ENCODE results near the gene VDAC1.
"Not testable (repeated sequence)": the region's sequence is repeated elsewhere in the genome, so short reads cannot be mapped to it uniquely, and the experiment has no call there.

VDAC1 gene

GRCh38 chr5:133963493-133964128 is 41.2 kb downstream of the VDAC1 start:
- DNase-seq (ENCODE audit: low spot score), result no peak
- TF ChIP-seq CTCF (IDR thresholded peaks at IDR 0.05; ENCODE audit: extremely low read depth, missing control alignments), result no peak

- no peak for DNase-seq (ENCODE audit: low spot score)
- no peak for TF ChIP-seq CTCF (IDR thresholded peaks at IDR 0.05; ENCODE audit: extremely low read depth, missing control alignments)
Observed at GRCh38 chr5:133962801-133963476, 41.8 kb downstream of the VDAC1 start.

GRCh38 chr5:133962131-133962530 is 42.6 kb downstream of the VDAC1 start:
- TF ChIP-seq CTCF (IDR thresholded peaks at IDR 0.05; ENCODE audit: extremely low read depth, missing control alignments), result no peak

GRCh38 chr5:133959643-133960042 is 45.1 kb downstream of the VDAC1 start:
- TF ChIP-seq CTCF (IDR thresholded peaks at IDR 0.05; ENCODE audit: extremely low read depth, missing control alignments), result no peak
- no peak for DNase-seq (ENCODE audit: low spot score)

More at GRCh38 chr5:133962131-133962530, 42.6 kb downstream of the VDAC1 start:
- no peak for DNase-seq (ENCODE audit: low spot score)

- no peak for TF ChIP-seq CTCF (IDR thresholded peaks at IDR 0.05; ENCODE audit: extremely low read depth, missing control alignments)
- DNase-seq (ENCODE audit: low spot score), result peak; percentile 51
Observed at GRCh38 chr5:133957591-133957990, 47.2 kb downstream of the VDAC1 start.

GRCh38 chr5:133957080-133957479 is 47.7 kb downstream of the VDAC1 start:
- DNase-seq (ENCODE audit: low spot score), result no peak
- no peak for TF ChIP-seq CTCF (IDR thresholded peaks at IDR 0.05; ENCODE audit: extremely low read depth, missing control alignments)

GRCh38 chr5:133956196-133956595 is 48.6 kb downstream of the VDAC1 start:
- not testable (repeated sequence) for DNase-seq (ENCODE audit: low spot score)

Data from GM20000 (cell line).